AG09319 (cell line): ENCODE data around the gene TRAPPC5.

Experiments used
- DNase-seq: peaks from one replicate; pipeline ENCODE4 v3.0.0-alpha.2; 2010; ENCODE audit warnings: low read depth; ENCODE audit errors: extremely low read depth
- TF ChIP-seq, protein P1 (sequence below): IDR thresholded peaks from 2 replicates; pipeline ENCODE4 v1.5.1; 2011; ENCODE audit warnings: low read depth, mild to moderate bottlenecking, inconsistent platforms, low read length, moderate library complexity

TRAPPC5 gene

DNA sequence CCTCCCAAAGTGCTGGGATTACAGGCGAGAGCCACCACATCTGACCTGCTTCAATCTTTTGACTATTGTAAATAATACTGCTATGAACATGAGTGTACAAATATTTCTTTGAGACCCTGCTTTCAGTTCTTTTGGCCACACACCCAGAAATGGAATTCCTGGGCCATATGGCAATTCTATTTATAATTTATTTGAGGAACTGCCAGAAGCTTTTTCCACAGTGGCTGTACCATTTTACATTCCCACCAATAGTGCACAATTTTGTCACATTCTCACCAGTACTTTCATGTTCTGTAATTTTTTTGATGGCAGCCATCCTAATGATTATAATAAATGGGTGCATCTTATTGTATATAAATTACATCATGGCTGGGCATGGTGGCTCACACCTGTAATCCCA, 35.0 kb downstream of the TRAPPC5 start:
- TF ChIP-seq, protein P1, sequence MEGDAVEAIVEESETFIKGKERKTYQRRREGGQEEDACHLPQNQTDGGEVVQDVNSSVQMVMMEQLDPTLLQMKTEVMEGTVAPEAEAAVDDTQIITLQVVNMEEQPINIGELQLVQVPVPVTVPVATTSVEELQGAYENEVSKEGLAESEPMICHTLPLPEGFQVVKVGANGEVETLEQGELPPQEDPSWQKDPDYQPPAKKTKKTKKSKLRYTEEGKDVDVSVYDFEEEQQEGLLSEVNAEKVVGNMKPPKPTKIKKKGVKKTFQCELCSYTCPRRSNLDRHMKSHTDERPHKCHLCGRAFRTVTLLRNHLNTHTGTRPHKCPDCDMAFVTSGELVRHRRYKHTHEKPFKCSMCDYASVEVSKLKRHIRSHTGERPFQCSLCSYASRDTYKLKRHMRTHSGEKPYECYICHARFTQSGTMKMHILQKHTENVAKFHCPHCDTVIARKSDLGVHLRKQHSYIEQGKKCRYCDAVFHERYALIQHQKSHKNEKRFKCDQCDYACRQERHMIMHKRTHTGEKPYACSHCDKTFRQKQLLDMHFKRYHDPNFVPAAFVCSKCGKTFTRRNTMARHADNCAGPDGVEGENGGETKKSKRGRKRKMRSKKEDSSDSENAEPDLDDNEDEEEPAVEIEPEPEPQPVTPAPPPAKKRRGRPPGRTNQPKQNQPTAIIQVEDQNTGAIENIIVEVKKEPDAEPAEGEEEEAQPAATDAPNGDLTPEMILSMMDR = no peak
- DNase-seq = no peak

DNA sequence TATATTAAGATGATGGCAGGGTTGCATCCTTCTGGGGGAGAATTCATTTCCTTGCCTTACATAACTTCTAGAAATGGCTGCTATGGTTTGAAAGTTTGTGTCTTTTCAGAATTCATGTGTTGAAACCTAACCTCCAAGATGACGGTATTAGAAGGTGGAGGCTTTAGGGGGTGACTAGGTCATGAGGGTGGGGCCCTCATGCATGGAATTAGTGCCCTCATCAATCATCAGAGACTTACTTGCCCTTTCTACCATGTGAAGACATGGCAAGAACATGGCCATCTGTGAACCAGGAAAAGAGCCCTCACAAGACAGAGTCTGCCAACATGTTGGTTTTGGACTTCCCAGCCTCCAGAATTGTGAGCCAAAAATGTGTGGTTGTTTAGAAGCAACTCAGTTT, 36.1 kb downstream of the TRAPPC5 start:
- no peak for DNase-seq
- TF ChIP-seq, protein P1 = no peak

DNA sequence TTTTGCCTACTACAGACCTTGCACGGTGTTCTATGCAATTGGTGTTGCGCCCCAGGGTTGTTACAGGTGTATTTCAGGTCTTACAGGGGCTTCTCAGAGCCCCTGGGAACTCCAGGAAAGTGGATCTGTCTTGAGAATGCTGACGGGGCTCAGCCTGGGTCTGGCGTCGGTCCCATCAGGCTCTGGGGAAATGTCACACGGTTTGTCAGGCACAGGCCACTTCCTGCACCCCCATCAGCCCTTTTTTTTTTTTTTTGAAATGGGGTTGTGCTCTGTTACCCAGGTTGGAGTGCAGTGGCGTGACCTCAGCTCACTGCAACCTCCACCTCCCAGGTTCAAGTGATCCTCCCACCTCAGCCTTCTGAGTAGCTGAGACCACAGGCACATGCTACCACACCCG, 38.0 kb downstream of the TRAPPC5 start:
- TF ChIP-seq, protein P1 = no peak
- DNase-seq = no peak

DNA sequence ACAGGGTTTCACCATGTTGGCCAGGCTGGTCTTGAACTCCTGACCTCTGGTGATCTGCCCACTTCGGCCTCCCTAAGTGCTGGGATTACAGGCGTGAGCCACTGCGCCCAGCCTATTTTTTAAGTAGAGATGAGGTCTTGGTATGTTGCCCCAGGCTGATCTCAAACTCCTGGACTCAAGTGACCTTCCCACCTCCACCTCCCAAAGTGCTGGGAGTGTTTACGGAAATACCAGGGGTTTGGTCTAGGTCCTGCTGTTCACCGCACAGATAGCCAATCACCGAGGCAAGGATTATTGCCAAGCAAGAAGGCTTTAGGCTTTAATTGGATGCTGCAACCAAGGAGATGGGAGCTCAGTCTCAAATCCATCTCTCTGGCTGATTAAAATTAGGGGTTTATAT, 39.7 kb downstream of the TRAPPC5 start:
- TF ChIP-seq, protein P1 = no peak
- DNase-seq = no peak

DNA sequence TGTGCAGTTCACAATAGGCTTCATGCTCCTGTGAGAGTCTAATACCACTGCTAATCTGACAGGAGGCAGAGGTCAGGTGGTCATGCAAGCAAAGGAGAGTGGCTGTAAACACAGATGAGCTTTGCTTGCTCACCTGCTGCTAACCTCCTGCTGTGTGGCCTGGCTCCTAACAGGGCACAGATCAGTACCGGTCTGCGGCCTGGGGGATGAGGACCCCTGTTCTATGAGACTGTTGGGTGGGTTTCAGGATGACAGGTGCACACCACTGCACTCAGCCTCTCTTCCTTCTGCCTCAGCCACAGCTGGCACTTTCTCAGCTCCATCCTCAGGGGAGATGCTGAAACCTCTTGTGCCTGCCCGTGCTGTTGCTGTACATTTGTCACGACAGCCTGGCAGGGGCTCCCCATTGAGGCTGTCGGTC, 41.6 kb downstream of the TRAPPC5 start:
- no peak for DNase-seq
- TF ChIP-seq, protein P1 = no peak

DNA sequence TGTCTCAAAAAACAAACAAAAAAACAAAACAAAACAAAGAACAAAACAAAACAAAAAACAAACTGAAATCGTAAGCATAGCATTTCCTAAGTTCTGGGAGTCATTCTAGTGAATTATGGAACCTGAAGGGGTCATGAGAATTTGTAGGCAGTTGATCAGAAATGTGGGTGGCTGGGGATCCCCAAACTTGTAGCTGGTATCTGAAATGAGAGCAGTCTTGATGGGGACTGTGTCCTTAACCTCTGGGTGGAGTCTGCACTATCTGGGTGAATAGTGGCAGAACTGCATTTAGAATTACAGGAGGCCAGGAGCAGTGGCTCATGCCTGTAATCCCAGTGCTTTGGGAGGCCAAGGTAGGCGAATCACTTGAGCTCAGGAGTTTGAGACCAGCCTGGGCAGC, 45.2 kb downstream of the TRAPPC5 start:
- TF ChIP-seq, protein P1 = no peak
- no peak for DNase-seq

DNA sequence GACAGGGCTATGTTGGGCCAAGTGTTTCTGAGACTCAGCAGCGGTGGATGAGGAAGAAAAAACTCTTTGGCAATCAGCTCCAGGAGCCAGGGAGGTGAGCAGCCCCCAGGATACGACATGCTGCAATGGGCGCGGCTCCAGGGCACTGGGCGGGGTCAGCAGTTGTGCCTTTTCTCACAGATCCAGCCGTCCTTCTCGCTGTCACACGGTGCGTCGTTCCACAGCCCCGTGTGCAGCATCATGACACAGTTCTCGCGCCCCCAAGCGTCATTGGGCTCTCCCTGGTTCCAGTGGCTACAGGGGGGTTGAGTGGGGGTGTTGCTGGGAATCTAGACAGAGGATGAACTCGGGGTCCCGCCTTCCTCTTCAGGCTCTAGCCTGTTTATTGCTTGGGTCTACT, 48.6 kb downstream of the TRAPPC5 start:
- DNase-seq = no peak
- TF ChIP-seq, protein P1 = no peak

DNA sequence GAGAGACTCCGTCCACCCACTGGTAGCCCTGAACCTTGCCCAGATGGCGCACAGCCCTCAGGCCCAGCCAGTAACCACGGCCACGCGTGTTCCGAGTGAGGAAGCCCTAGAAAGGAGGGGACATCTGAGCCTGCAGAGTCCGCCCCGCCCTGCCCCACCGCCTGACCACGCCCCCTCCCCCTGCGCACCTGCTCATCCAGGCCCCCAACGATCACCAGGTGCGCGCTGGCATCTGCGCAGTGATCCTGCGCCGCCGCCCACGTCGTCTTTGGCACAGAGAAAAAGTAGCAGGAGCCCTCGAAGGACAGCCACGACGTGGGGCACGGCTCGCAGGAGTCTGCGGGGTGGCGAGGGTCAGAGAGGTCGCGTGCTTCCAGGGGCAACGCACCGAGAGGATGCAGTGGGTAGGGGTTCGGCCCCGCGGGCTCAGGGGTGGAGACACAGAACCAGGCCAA, 49.2 kb downstream of the TRAPPC5 start:
- TF ChIP-seq, protein P1 = no peak
- no peak for DNase-seq
